CD4-positive, alpha-beta T cell treated with Interferon gamma for 1 hour (primary cell): ENCODE data around the gene WDR18.

Experiments used
- DNase-seq: peaks from one replicate; pipeline ENCODE4 v3.0.0-alpha.2; 2020

WDR18 gene

GRCh38 chr19:993831-994393 is 9.8 kb downstream of the WDR18 start:
- no peak for DNase-seq

DNA sequence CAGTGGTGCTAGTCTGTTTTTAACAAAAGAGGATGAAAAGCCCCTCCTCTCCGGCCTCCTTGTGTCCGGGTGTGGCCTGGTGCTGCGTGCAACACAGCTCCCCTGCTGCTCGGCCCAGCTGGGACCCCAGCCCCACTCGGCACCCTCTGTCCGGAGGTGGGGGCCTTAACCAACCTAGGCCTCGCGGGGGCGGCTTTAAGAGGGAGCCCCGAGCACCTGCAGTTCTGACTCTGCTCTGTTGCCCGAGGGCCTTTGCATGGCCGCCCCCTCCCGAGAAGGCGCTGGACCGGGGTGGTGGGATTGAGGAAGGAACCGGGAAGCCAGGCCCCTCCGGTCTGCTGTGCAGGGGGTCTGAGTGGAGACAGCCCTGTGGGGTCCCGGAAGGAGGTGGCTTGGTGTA is 10.4 kb downstream of the WDR18 start:
- no peak for DNase-seq

GRCh38 chr19:995051-995827 is 11.1 kb downstream of the WDR18 start:
- DNase-seq: no peak

DNA sequence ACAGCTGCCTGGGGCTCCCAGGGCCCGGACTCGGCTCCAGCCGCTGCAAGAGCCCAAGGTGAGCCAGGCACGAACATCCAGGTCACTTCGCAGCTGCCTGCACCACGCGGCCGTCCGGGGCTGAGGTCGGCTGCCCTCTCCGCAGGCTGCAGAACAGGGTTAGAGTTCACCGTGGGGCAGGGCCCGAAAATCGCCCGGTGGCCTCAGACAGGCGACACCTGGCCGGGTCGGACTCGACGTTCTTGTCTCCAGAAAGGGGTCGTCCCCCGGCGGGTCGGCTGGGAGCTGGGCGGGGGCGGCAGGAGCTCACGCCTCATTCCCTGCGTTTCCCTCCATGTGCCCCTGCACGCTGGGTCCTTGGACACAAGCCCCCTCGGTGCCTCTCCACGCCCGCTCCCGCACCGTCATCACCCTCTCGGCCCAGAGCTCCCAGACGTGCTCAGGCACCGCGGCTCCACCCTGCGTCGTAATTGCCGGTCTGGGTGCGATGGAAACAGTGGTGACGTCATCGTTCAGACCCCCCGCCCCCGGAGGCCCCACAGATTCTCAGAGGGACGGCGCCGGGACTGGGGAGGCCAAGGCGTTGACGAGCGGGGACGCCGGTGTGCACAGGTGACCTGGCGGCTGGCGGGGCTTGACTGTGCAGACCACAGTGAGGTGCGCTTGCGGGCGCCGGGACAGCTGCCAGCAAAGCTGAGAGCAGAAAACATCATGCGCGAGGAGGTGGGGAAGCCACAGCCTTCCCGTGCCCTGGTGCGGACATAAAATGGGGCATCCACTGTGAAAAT is 12.1 kb downstream of the WDR18 start:
- peak; percentile 88 for DNase-seq

DNA sequence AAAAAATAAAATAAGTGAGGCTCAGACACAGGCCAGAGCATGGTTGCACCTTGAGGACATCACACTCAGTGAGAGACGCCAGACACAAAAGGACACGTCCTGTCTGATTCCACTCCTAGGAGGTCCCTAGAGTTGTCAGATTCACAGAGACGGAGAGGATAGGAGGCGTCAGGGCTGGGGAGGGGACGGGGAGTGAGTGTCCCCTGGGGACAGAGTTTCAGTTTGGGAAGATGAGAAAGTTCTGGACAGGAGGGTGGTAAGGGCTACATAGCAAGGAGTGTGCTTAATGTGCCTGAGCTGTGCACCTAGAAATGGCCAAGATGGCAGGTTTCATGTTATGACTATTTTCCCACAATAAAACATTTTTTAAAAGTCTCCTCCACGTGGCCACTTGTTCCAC is 13.9 kb downstream of the WDR18 start:
- no peak for DNase-seq

DNA sequence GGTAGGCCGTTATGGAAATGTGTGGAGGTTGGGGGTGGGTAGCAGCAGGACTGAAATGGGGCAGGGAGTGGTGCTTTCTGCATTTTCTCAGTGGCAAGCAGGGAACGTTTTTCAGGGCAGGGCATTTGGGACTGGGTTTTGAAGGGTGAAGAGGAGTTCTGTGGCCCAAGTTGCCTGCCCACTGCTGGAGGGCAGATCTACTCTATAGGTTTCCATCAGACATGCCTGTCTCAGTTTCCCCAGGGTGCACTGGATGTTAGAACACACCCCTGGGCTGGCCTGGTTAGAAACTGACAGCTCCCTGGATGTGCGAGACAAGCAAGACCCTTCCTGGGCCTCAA is 15.2 kb downstream of the WDR18 start:
- no peak for DNase-seq

- DNase-seq: peak; percentile 65
These were observed 15.9 kb downstream of the WDR18 start, which contains the start of gene GRIN3B for GRCh38 chr19:1000095-1000494. TSS of gene GRIN3B (plus strand) at chr19:1000419. CDS start at chr19:1000438, 19 bp downstream.

GRCh38 chr19:1000591-1001537 is 16.7 kb downstream of the WDR18 start:
- no peak for DNase-seq

DNA sequence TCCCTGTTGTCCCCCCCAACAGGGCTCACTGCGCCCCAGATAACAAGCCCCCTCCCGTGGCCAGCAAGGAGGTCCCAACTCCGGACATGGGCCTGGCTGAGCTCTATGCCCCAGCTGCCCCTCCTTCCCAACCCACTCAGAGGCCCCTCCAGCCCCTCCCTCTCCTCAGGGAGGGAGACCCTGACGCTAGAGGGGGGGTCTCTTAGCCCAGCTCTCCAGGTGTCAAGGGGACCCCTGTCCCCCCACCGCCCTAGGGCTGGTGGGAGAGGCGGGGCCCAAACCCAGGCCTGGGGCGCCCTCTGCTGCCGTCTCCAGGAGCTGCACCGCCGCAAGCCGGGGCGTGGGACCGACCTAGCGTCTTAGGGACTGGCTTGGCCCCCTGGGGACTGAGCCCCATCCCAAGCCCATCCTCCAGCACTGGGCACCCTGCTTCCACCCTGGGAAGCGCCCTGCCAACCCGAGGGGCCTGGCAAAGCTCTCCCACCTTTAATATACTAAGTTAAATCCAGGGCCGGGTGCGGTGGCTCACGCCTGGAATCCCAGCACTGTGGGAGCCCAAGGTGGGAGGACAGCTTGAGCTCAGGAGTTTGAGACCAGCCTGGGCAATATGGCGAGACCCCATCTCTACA is 17.5 kb downstream of the WDR18 start:
- peak; percentile 60 for DNase-seq

GRCh38 chr19:1002600-1002999 is 18.5 kb downstream of the WDR18 start:
- DNase-seq: no peak

GRCh38 chr19:1003283-1003682 is 19.1 kb downstream of the WDR18 start:
- DNase-seq: no peak

DNA sequence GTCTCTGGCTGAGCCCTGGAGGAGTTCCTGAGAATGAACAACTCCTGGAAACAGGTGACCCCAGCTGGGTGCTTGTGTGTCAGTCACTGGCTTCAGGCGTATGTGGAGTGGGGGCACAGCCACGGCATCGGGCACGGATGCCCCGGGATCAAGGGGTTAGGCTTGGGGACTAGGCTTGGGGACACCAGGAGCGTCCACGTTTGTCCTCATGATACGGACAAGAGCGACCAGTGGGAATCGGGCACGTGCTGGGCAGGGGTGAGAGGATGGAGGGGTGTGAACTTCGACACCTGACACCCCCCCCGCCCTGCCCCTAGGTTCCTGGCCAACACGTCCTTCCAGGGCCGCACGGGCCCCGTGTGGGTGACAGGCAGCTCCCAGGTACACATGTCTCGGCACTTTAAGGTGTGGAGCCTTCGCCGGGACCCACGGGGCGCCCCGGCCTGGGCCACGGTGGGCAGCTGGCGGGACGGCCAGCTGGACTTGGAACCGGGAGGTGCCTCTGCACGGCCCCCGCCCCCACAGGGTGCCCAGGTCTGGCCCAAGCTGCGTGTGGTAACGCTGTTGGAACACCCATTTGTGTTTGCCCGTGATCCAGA is 20.2 kb downstream of the WDR18 start:
- no peak for DNase-seq

DNA sequence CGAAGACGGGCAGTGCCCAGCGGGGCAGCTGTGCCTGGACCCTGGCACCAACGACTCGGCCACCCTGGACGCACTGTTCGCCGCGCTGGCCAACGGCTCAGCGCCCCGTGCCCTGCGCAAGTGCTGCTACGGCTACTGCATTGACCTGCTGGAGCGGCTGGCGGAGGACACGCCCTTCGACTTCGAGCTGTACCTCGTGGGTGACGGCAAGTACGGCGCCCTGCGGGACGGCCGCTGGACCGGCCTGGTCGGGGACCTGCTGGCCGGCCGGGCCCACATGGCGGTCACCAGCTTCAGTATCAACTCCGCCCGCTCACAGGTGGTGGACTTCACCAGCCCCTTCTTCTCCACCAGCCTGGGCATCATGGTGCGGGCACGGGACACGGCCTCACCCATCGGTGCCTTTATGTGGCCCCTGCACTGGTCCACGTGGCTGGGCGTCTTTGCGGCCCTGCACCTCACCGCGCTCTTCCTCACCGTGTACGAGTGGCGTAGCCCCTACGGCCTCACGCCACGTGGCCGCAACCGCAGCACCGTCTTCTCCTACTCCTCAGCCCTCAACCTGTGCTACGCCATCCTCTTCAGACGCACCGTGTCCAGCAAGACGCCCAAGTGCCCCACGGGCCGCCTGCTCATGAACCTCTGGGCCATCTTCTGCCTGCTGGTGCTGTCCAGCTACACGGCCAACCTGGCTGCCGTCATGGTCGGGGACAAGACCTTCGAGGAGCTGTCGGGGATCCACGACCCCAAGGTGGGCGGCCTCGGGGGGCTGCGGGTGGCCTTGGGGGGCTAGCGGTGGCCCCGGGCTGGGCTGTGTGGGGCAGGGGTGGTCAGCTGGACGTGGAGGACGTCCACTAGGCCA is 20.9 kb downstream of the WDR18 start:
- no peak for DNase-seq

DNA sequence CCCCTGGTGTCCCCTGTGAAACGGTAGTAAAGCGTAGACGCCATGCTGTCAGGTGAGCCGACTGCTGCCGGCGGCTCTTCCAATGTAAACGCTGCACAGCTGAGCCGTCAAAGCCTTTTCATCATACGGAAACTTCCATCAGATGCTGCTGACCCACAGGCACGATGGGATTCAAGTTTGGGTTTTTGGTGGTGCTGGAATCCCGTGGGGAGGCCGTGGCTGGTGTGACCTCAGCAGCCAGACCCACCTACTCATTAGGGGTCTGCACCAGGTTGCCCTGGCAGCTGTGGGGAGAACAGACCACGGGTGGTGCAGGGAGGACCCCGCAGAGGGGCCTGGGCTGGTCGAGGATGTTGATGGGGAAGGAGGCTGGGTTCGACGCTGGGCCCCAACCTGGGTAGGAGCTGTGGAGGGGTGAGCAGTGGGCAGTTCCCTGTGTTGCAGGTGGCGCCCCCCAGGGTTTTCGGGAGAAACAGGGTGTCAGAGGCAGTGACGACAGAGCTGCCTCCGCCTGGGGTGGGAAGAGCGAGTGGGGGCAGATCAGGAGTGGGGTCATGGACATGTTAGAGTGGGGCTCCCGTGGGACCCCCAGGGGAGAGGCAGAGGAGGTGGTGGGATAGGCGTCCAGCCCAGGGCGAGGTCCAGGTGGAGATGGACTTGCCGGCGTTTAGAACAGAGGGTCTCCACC is 22.7 kb downstream of the WDR18 start:
- DNase-seq: no peak

- DNase-seq: no peak
These were observed 23.5 kb downstream of the WDR18 start for GRCh38 chr19:1007399-1008251.

DNA sequence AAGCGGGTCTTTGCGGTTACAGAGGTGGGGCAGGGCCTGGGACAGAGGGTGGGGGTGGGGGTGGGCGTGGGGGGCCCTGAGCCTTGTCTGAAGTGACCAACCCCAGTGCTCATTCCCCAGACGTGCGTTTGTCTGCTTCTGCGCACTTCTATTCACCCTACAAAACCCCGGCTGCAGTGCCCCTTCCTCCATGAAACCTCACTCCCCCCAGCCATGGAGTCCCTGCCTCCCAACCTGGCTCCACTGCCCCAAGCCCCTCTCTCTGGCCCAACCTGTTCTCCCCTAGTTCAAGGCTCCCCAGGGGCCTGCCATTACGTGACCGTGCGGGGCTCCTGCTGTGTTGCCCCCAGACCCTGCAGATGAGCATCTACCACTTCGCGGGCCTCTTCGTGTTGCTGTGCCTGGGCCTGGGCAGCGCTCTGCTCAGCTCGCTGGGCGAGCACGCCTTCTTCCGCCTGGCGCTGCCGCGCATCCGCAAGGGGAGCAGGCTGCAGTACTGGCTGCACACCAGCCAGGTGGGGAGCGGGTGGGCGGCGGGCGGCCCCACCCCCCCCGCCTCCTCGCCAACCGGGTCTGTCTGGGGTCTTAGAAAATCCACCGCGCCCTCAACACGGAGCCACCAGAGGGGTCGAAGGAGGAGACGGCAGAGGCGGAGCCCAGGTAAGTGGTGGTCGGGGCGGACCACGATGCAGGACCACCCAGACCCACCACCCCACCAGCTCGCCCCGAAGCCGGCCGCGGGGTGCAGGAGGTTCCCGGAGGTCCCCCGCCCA is 24.3 kb downstream of the WDR18 start:
- no peak for DNase-seq

DNA sequence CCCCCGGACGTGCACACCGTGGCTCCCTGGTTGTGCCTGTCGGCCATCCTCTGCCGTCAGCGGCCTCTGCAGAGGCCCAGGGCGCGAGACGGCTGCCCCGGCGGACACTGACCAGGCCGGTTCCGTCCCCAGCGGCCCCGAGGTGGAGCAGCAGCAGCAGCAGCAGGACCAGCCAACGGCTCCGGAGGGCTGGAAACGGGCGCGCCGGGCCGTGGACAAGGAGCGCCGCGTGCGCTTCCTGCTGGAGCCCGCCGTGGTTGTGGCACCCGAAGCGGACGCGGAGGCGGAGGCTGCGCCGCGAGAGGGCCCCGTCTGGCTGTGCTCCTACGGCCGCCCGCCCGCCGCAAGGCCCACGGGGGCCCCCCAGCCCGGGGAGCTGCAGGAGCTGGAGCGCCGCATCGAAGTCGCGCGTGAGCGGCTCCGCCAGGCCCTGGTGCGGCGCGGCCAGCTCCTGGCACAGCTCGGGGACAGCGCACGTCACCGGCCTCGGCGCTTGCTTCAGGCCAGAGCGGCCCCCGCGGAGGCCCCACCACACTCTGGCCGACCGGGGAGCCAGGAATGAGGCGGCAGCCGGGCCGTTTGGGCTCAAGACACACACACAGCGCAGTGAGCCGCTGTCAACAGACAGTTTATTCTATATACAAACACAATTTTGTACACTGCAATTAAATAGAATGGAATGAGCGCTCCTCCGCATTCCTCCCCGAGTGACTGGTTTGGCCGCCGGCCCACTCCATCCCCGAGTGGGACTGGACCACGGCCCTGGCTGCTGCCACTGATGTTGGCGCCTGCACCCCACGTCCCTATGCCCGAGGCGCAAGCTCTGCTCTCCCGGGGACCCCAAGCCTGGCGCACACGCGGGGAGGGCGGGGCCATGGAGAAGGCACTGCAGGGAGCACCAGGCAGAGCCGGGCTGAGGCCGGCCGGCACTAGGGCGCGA is 25.2 kb downstream of the WDR18 start:
- DNase-seq: no peak
